ENCODE measurements around the gene PARD3B. TPM values are rescaled to one million over a fixed set of nuclear protein-coding genes. Genes with fewer than 3 reads are reported as not detected.

The PARD3B gene
- total RNA-seq, 1 experiment from 2014 or later, result 6.4 TPM

- Histone ChIP-seq H3K4ac (ENCODE audit: low read depth, low read length) (no peak overlapping the region), H3K27me3 (ENCODE audit: insufficient read depth, low read length) (no peaks in the 10 kb centered on the region), H3K79me1 (ENCODE audit: insufficient read depth, low read depth, low read length, poor library complexity, severe bottlenecking) (no peaks in the 10 kb centered on the region), H3K56ac (ENCODE audit: insufficient read length, low read depth, low read length) (no peak overlapping the region), H2BK12ac (ENCODE audit: insufficient read length, low read depth, low read length) (no peak overlapping the region), H2BK5ac (ENCODE audit: insufficient read length, low read length) (no peak overlapping the region), H3T11ph (ENCODE audit: low read length) (no peak overlapping the region), H2BK120ac (ENCODE audit: low read depth, low read length, poor library complexity, severe bottlenecking) (no peak overlapping the region), H3K27ac (ENCODE audit: insufficient read length, low read depth, low read length) (no peak overlapping the region), H3K18ac (ENCODE audit: insufficient read length, low read depth, low read length) (no peak overlapping the region), H4K8ac (replicated peaks; ENCODE audit: insufficient read length, low read depth, low read length) (no peak overlapping the region), H3K4me2 (ENCODE audit: insufficient read depth, insufficient read length, low read length) (no peak overlapping the region), H3K9me3 (ENCODE audit: control insufficient read depth, low read depth, low read length) (no peaks in the 10 kb centered on the region), H2BK20ac (ENCODE audit: low read depth, low read length, poor library complexity, severe bottlenecking) (no peak overlapping the region), H2AK5ac (ENCODE audit: insufficient read length, low read length) (no peak overlapping the region), H4K91ac (ENCODE audit: insufficient read length, low read depth, low read length) (no peak overlapping the region), H3K79me2 (ENCODE audit: insufficient read depth, low read length) (no peaks in the 10 kb centered on the region), H2AFZ (ENCODE audit: low read length) (no peak overlapping the region), H3K23me2 (ENCODE audit: insufficient read length, low read depth, low read length, poor library complexity, severe bottlenecking) (no peaks in the 10 kb centered on the region), H2BK15ac (ENCODE audit: low read depth, low read length) (no peak overlapping the region), H3K14ac (ENCODE audit: insufficient read depth, low read length) (no peak overlapping the region), H3K4me1 (ENCODE audit: insufficient read depth, low read length) (no peaks in the 10 kb centered on the region), H4K5ac (ENCODE audit: insufficient read length, low read depth, low read length) (no peak overlapping the region), H4K20me1 (ENCODE audit: control insufficient read depth, insufficient read depth, insufficient read length) (no peaks in the 10 kb centered on the region), H3K9ac (ENCODE audit: extremely low read depth, insufficient read length, low read length) (no peak overlapping the region), H3K23ac (ENCODE audit: insufficient read length, low read depth, low read length) (no peak overlapping the region)
- Mint-ChIP-seq H3K27me3 (ENCODE audit: low read depth) (no peaks in the 10 kb centered on the region), H3K36me3 (ENCODE audit: insufficient read depth in 1 of 3, low read depth in 3 of 3) (no peaks in the 10 kb centered on the region), H3K4me3 (no peak overlapping the region), H3K9me3 (no peaks in the 10 kb centered on the region), H3K4me1 (peaks cover 6 to 7% of the 10 kb centered on the region in 2 experiments; a peak in 3 of 4 replicates), H3K27ac (no peak overlapping the region; a peak in 2 of 7 replicates)
- WGBS (ENCODE audit: extremely low coverage, insufficient read length, low lambda C conversion rate), result no CpG with 5 or more reads among the region's 2 CpGs
- DNase-seq, result no peak
- TF ChIP-seq CTCF (conservative IDR thresholded peaks at IDR 0.05), result no peak
These were observed 426.1 kb downstream of the PARD3B start for GRCh38 chr2:204971206-204971907.

Data from H9 (cell line).